HAP-1 (cell line): ENCODE results near the gene ZNF700.
A peak's percentile ranks its signal among the peaks of the same experiment; 100 is the strongest.
"Not testable (repeated sequence)": the region's sequence is repeated elsewhere in the genome, so short reads cannot be mapped to it uniquely, and the experiment has no call there.

Source experiments
- DNase-seq, 2 experiments: peaks; one replicate each; pipeline ENCODE4 v3.0.0-alpha.2; 2016 to 2020; ENCODE audit warnings: low spot score in 2 of 2
- H3K27me3 ChIP-seq: fragments of 250-450 bp; sonication (Bioruptor Pico); 2 replicates; pipeline ENCODE4 v1.5.1; 2020; ENCODE audit warnings: low read depth, mild to moderate bottlenecking, moderate library complexity
- H3K36me3 ChIP-seq: fragments of 250-450 bp; sonication (Bioruptor Pico); replicated peaks from 2 replicates; pipeline ENCODE4 v1.5.1; 2020; ENCODE audit warnings: mild to moderate bottlenecking
- H3K4me1 ChIP-seq: fragments of 250-450 bp; sonication (Bioruptor Pico); 2 replicates; pipeline ENCODE4 v1.5.1; 2020; ENCODE audit warnings: mild to moderate bottlenecking
- H3K4me3 ChIP-seq: fragments of 250-450 bp; sonication (Bioruptor Pico); 2 replicates; pipeline ENCODE4 v1.5.1; 2020; ENCODE audit warnings: mild to moderate bottlenecking, moderate library complexity
- H3K9me3 ChIP-seq: fragments of 250-450 bp; sonication (Bioruptor Pico); 2 replicates; pipeline ENCODE4 v1.5.1; 2020; ENCODE audit warnings: mild to moderate bottlenecking, moderate library complexity
- in situ Hi-C: fragments of 300-500 bp; cut with MboI; formaldehyde crosslinking; loops from 3 replicates; pipeline ENCODE4 v1.14.3; 2020; ENCODE audit warnings: low sequenced_read_pairs, inconsistent platforms, mixed read lengths

The ZNF700 gene

GRCh38 chr19:11987405-11988281, 62.7 kb downstream of the ZNF700 start:
- Histone ChIP-seq H3K27me3 (no peaks in the 10 kb centered on the region), H3K9me3 (peaks cover 3% of the 10 kb centered on the region; the same call in 1 of the 2 replicates), H3K4me1 (no peaks in the 10 kb centered on the region), H3K36me3 (no peaks in the 10 kb centered on the region), H3K4me3 (peak overlapping the region; percentile 42)
- DNase-seq = peak; percentile 70 to 89
- in situ Hi-C loops = no loop called here

- no peak overlapping the region for H3K4me3 ChIP-seq
- no peak for DNase-seq
- no peaks in the 10 kb centered on the region for H3K4me1 ChIP-seq
- no peaks in the 10 kb centered on the region for H3K36me3 ChIP-seq
- H3K9me3 ChIP-seq = peaks cover 3% of the 10 kb centered on the region; the same call in 1 of the 2 replicates
- H3K27me3 ChIP-seq = no peaks in the 10 kb centered on the region
- in situ Hi-C loops = no loop called here
Observed at GRCh38 chr19:11989112-11989456, 64.2 kb downstream of the ZNF700 start.

- DNase-seq, H3K9me3 ChIP-seq, in situ Hi-C loops, H3K4me1 ChIP-seq, H3K27me3 ChIP-seq, H3K36me3 ChIP-seq, H3K4me3 ChIP-seq: not testable (repeated sequence)
Observed at GRCh38 chr19:11991921-11992320, 67.0 kb downstream of the ZNF700 start.

- in situ Hi-C loops = no loop called here
- no peak for DNase-seq
- Histone ChIP-seq H3K4me3 (no peak overlapping the region), H3K27me3 (no peaks in the 10 kb centered on the region), H3K9me3 (no peaks in the 10 kb centered on the region), H3K4me1 (no peaks in the 10 kb centered on the region), H3K36me3 (no peaks in the 10 kb centered on the region)
Observed at GRCh38 chr19:11995174-11995573, 70.3 kb downstream of the ZNF700 start.
